ENCODE measurements around the gene RHCE. TPM values are rescaled to one million over a fixed set of nuclear protein-coding genes. Genes with fewer than 3 reads are reported as not detected.
"Not testable (repeated sequence)": the region's sequence is repeated elsewhere in the genome, so short reads cannot be mapped to it uniquely, and the experiment has no call there.

RHCE gene
- 0.42 TPM for polyA plus RNA-seq (2012; ENCODE audit: low read depth, missing spikeins)

DNA sequence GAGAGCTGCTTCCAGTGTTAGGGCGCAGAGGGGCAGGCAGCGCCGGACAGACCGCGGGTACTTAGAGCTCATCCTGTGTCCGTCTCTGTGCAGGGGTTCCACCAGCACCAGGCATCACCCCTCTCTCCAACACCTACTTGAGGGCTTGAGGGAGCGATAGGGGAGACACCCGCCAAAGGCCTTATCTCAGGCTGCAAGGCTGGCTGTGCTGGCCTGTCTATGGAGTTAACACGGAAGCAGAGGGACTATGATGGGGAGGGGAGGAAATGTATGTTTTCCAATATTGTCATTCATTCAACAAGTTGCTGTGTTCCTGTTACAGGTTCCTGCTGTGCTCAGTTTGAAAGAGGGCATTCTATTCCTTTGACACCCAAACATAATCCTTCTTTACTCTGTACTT is at the start of gene RHCE:
TSS of gene RHCE (minus strand) at position 111 of the 400 bp plus-strand sequence. CDS start at position 72, 39 bp downstream.
- DNase-seq (ENCODE audit: insufficient read length, low spot score); FAIRE-seq: not testable (repeated sequence)

DNA sequence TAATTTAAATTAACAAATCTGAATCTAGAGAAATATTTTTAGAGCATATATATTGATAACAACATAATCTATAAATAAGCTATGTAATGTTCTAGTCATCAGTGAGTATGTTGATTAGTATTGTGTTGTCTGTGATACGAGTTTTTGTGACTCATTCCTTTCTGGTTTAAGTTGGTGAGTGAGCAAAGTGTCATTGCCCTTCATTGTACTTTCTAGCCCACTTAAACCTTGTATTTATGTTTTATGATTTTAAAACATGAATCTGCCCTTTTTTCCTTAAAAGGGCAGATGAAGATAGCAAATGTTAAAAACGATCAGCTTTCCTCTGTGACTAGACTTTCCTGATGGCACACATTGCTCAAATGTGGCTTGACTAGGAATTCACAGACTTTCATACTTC is 48.6 kb upstream of the RHCE start:
- TF ChIP-seq POU2F2 (IDR thresholded peaks at IDR 0.05; ENCODE audit: low read depth, low read length): no peak
- no peak for TF ChIP-seq PAX5 (IDR thresholded peaks at IDR 0.05; ENCODE audit: insufficient read depth, low read length, severe bottlenecking)
- FAIRE-seq (no peak), DNase-seq (ENCODE audit: insufficient read length, low spot score) (no peak)

DNA sequence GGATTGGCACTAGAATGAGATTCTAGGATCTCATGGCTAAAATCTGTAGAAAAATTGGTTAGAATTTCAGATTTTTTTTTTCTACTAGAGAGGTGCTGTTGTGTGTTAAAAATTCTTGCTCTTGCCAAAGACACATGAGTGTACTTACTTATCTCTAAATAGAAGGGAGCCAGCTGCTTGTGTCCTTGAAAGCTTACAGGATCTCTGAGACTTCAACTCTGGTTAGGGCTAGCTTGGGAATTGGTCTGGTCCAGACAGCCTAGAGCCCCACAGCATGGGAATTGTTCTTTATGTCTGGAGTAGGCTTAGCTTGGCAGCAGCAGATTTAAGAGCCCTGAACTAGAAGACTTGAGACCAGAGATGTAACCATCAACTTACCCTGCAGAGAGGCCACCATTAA is 47.4 kb upstream of the RHCE start:
- DNase-seq (ENCODE audit: insufficient read length, low spot score) (no peak), FAIRE-seq (no peak)
- TF ChIP-seq SPI1 (IDR thresholded peaks at IDR 0.05; ENCODE audit: low read depth, low read length) (no peak), PAX5 (IDR thresholded peaks at IDR 0.05; ENCODE audit: insufficient read depth, low read length, severe bottlenecking) (no peak), POLR2AphosphoS5 (IDR thresholded peaks at IDR 0.05; ENCODE audit: low read depth, low read length) (no peak), TAF1 (IDR thresholded peaks at IDR 0.05; ENCODE audit: low read depth, low read length) (no peak), POLR2A (IDR thresholded peaks at IDR 0.05; ENCODE audit: low read depth, low read length) (no peak), POU2F2 (IDR thresholded peaks at IDR 0.05; ENCODE audit: low read depth, low read length) (no peak)

DNA sequence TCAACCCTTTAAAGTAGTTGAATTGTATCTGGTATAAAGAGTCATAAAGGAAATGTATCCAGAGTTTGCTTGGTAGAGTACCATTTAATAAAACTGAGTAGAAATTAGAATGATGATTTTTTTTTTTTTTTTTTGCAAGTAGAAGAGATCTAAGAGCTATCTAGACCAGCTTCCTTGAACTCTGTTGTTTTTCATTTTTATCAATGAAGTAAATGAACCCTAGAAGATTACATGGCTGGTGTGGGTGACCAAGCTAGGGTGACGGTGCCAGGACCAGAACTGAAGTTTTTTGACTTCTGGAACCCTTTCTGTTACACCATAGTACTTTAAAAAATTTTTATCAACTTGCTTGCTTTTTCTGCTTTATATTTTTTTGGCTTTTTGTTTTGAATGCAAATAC is 47.0 kb upstream of the RHCE start:
- FAIRE-seq (no peak), DNase-seq (ENCODE audit: insufficient read length, low spot score) (no peak)
- TF ChIP-seq POU2F2 (IDR thresholded peaks at IDR 0.05; ENCODE audit: low read depth, low read length) (no peak), POLR2AphosphoS5 (IDR thresholded peaks at IDR 0.05; ENCODE audit: low read depth, low read length) (no peak), PAX5 (IDR thresholded peaks at IDR 0.05; ENCODE audit: insufficient read depth, low read length, severe bottlenecking) (no peak), TAF1 (IDR thresholded peaks at IDR 0.05; ENCODE audit: low read depth, low read length) (no peak), SPI1 (IDR thresholded peaks at IDR 0.05; ENCODE audit: low read depth, low read length) (no peak), POLR2A (IDR thresholded peaks at IDR 0.05; ENCODE audit: low read depth, low read length) (no peak)

DNA sequence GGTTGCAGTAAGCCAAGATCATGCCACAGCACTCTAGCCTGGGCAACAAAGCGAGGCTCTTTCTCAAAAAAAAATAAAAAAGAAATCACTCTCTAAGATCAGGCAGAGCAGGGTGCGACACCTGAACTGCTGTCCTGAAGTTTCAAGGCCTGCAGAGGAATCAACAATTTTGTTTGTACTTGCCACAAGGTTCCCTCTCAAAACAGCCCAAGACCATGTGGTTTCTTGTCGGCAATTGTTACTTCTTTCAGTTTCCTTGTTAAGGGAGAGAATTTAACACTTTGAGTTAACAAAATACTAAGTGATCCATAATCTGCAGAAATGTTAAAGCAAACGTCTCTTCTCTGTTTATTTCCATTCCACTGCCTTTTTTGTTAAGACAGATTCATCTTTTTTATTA is 46.6 kb upstream of the RHCE start:
- peak; percentile 13 for FAIRE-seq

DNA sequence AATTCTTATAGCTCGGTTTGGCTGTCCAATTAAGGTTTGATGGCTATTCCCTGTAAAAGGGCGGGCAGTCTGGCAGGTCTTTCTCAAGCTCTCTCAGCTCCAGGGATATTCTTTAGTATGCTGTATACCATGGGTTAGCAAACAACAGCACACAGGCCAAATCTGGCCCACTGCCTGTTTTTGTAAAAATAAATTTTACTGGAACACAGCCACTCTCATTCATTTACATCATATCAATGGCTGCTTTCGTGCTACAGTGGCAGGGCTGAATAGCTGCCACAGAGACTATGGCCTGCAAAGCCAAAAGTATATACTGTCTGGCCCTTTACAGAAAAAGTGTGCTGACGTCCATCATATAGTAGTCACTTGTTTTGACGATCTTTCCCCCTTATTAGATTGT is 42.1 kb upstream of the RHCE start:
- FAIRE-seq: no peak
- TF ChIP-seq POLR2AphosphoS5 (IDR thresholded peaks at IDR 0.05; ENCODE audit: low read depth, low read length): no peak
- TF ChIP-seq TAF1 (IDR thresholded peaks at IDR 0.05; ENCODE audit: low read depth, low read length): no peak
- TF ChIP-seq POU2F2 (IDR thresholded peaks at IDR 0.05; ENCODE audit: low read depth, low read length): no peak
- TF ChIP-seq POLR2A (IDR thresholded peaks at IDR 0.05; ENCODE audit: low read depth, low read length): no peak
- TF ChIP-seq PAX5 (IDR thresholded peaks at IDR 0.05; ENCODE audit: insufficient read depth, low read length, severe bottlenecking): no peak
- no peak for TF ChIP-seq SPI1 (IDR thresholded peaks at IDR 0.05; ENCODE audit: low read depth, low read length)
- no peak for DNase-seq (ENCODE audit: insufficient read length, low spot score)

More for the DNA sequence above, 46.6 kb upstream of the RHCE start:
- DNase-seq (ENCODE audit: insufficient read length, low spot score): no peak
- no peak for TF ChIP-seq POLR2A (IDR thresholded peaks at IDR 0.05; ENCODE audit: low read depth, low read length)
- TF ChIP-seq POLR2AphosphoS5 (IDR thresholded peaks at IDR 0.05; ENCODE audit: low read depth, low read length): no peak
- no peak for TF ChIP-seq PAX5 (IDR thresholded peaks at IDR 0.05; ENCODE audit: insufficient read depth, low read length, severe bottlenecking)
- no peak for TF ChIP-seq POU2F2 (IDR thresholded peaks at IDR 0.05; ENCODE audit: low read depth, low read length)
- TF ChIP-seq SPI1 (IDR thresholded peaks at IDR 0.05; ENCODE audit: low read depth, low read length): no peak
- no peak for TF ChIP-seq TAF1 (IDR thresholded peaks at IDR 0.05; ENCODE audit: low read depth, low read length)

DNA sequence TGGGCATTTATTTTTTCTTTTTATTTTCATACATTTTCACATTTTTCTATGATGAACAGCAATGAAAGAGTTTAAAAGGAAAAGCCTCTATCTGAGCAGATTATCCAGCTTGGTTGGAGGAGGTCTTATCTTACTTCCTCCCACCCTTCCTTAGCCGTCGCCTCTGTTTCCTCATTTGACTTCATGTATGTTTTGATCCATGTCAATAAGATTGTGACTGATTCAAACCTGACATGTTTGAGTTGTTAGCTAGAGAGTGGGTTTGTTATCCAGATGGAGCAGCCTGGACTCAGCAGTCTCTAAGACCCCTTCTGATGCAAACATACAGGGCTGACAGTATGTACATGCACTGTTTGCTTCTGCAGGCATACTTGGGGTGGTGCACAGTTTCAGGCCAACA is 41.2 kb upstream of the RHCE start:
- FAIRE-seq (peak; percentile 41), DNase-seq (ENCODE audit: insufficient read length, low spot score) (no peak)
- no peak for TF ChIP-seq POLR2A (IDR thresholded peaks at IDR 0.05; ENCODE audit: low read depth, low read length)
- no peak for TF ChIP-seq PAX5 (IDR thresholded peaks at IDR 0.05; ENCODE audit: insufficient read depth, low read length, severe bottlenecking)
- no peak for TF ChIP-seq POLR2AphosphoS5 (IDR thresholded peaks at IDR 0.05; ENCODE audit: low read depth, low read length)
- TF ChIP-seq TAF1 (IDR thresholded peaks at IDR 0.05; ENCODE audit: low read depth, low read length): no peak
- no peak for TF ChIP-seq SPI1 (IDR thresholded peaks at IDR 0.05; ENCODE audit: low read depth, low read length)
- TF ChIP-seq POU2F2 (IDR thresholded peaks at IDR 0.05; ENCODE audit: low read depth, low read length): no peak

DNA sequence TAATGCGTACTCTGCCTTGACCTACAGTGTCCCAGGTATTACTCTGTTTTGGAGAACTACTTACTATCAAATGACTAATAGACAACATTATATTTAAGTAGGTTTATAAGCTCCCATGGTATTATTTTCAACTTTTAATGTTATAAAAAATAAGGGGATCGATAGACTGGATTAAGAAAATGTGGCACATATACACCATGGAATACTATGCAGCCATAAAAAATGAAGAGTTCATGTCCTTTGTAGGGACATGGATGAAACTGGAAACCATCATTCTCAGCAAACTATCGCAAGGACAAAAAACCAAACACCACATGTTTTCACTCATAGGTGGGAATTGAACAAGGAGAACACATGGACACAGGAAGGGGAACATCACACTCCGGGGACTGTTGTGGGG is 40.2 kb upstream of the RHCE start:
- FAIRE-seq; DNase-seq (ENCODE audit: insufficient read length, low spot score): not testable (repeated sequence)

DNA sequence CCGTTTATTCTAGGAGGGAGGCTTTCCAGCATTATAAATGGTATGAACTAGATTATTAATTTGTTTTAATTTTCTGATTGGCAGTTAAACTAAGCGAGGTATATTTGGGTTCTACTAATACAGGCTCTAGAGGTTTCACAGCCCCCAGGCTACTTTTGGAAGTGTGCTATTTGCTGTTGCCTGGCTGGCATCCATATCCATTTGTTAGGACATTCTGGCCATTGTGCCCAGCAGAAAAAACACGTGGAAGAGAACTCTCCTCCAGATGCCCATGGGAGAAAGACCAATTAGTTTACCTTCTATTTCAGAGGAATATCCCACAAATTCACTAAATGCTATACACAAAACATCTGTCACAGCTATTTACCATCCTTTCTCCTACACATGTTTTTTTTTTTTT is 39.4 kb upstream of the RHCE start:
- TF ChIP-seq SPI1 (IDR thresholded peaks at IDR 0.05; ENCODE audit: low read depth, low read length): no peak
- no peak for TF ChIP-seq TAF1 (IDR thresholded peaks at IDR 0.05; ENCODE audit: low read depth, low read length)
- no peak for TF ChIP-seq PAX5 (IDR thresholded peaks at IDR 0.05; ENCODE audit: insufficient read depth, low read length, severe bottlenecking)
- TF ChIP-seq POLR2AphosphoS5 (IDR thresholded peaks at IDR 0.05; ENCODE audit: low read depth, low read length): no peak
- TF ChIP-seq POLR2A (IDR thresholded peaks at IDR 0.05; ENCODE audit: low read depth, low read length): no peak
- no peak for TF ChIP-seq POU2F2 (IDR thresholded peaks at IDR 0.05; ENCODE audit: low read depth, low read length)
- FAIRE-seq (no peak), DNase-seq (ENCODE audit: insufficient read length, low spot score) (no peak)

DNA sequence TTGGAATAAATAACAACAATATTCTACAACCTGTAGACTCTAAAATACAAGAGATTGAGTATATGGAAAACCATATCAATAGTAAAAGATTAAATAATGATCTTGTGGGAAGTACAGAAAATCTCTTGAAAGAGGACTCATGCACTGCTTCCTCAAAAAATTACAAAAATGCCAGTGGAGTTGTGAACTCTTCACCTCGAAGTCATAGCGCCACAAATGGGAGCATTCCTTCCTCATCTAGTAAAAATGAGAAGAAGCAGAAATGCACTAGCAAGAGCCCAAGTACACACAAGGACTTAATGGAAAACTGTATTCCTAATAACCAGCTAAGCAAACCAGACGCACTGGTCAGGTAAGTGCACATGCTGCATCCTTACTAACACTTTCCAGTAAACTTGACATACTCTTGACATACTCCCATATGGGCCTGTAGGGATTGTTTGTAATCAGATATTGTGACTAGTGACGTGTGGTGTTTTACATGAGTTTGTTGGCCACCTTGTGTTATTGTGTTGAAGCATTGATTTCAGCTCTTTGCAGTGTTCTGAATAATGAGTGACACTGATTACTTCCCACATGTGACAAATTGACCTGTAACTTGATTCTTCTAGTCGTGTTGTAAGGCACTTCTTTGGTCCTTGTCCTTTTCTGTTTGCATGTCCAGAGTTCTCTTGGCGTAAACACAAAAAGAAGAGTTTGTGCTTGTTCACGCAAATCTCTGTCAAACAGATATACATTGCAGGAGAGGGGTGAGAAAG is 38.1 kb upstream of the RHCE start:
- FAIRE-seq (peak; percentile 55), DNase-seq (ENCODE audit: insufficient read length, low spot score) (no peak)
- TF ChIP-seq POU2F2 (IDR thresholded peaks at IDR 0.05; ENCODE audit: low read depth, low read length) (no peak), SPI1 (IDR thresholded peaks at IDR 0.05; ENCODE audit: low read depth, low read length) (no peak), POLR2A (IDR thresholded peaks at IDR 0.05; ENCODE audit: low read depth, low read length) (no peak), TAF1 (IDR thresholded peaks at IDR 0.05; ENCODE audit: low read depth, low read length) (no peak), POLR2AphosphoS5 (IDR thresholded peaks at IDR 0.05; ENCODE audit: low read depth, low read length) (no peak), PAX5 (IDR thresholded peaks at IDR 0.05; ENCODE audit: insufficient read depth, low read length, severe bottlenecking) (no peak)

Measured in GM12891 (cell line).